ENCODE data around the gene EPHB1. TPM values are rescaled to one million over a fixed set of nuclear protein-coding genes. Genes with fewer than 3 reads are reported as not detected.

The EPHB1 gene
- total RNA-seq, 1 experiment from 2014 or later, result not detected

GRCh38 chr3:134824791-134825190 is 29.7 kb downstream of the EPHB1 start:
- no peak for DNase-seq (ENCODE audit: low read depth, low spot score)
- in situ Hi-C loops (cut with HindIII; ENCODE audit: low pct_unique_long_range_greater_than_20kb, low sequenced_read_pairs), result no loop called here

GRCh38 chr3:134827213-134827612 is 32.2 kb downstream of the EPHB1 start:
- no peak for DNase-seq (ENCODE audit: low read depth, low spot score)
- in situ Hi-C loops (cut with HindIII; ENCODE audit: low pct_unique_long_range_greater_than_20kb, low sequenced_read_pairs), result no loop called here

GRCh38 chr3:134829721-134830120 is 34.7 kb downstream of the EPHB1 start:
- in situ Hi-C loops (cut with HindIII; ENCODE audit: low pct_unique_long_range_greater_than_20kb, low sequenced_read_pairs), result no loop called here
- no peak for DNase-seq (ENCODE audit: low read depth, low spot score)

GRCh38 chr3:134832585-134832984 is 37.5 kb downstream of the EPHB1 start:
- in situ Hi-C loops (cut with HindIII; ENCODE audit: low pct_unique_long_range_greater_than_20kb, low sequenced_read_pairs), result no loop called here

GRCh38 chr3:134833453-134834163 is 38.5 kb downstream of the EPHB1 start:
- no peak for DNase-seq (ENCODE audit: low read depth, low spot score)
- in situ Hi-C loops (cut with HindIII; ENCODE audit: low pct_unique_long_range_greater_than_20kb, low sequenced_read_pairs), result no loop called here

More at GRCh38 chr3:134832585-134832984, 37.5 kb downstream of the EPHB1 start:
- no peak for DNase-seq (ENCODE audit: low read depth, low spot score)

- DNase-seq (ENCODE audit: low read depth, low spot score), result no peak
- in situ Hi-C loops (cut with HindIII; ENCODE audit: low pct_unique_long_range_greater_than_20kb, low sequenced_read_pairs), result no loop called here
Observed at GRCh38 chr3:134836921-134837320, 41.9 kb downstream of the EPHB1 start.

GRCh38 chr3:134838599-134838998 is 43.5 kb downstream of the EPHB1 start:
- peak; percentile 43 for DNase-seq (ENCODE audit: low read depth, low spot score)
- in situ Hi-C loops (cut with HindIII; ENCODE audit: low pct_unique_long_range_greater_than_20kb, low sequenced_read_pairs), result no loop called here

GRCh38 chr3:134839422-134839821 is 44.4 kb downstream of the EPHB1 start:
- no peak for DNase-seq (ENCODE audit: low read depth, low spot score)
- in situ Hi-C loops (cut with HindIII; ENCODE audit: low pct_unique_long_range_greater_than_20kb, low sequenced_read_pairs), result no loop called here

GRCh38 chr3:134839990-134840389 is 44.9 kb downstream of the EPHB1 start:
- in situ Hi-C loops (cut with HindIII; ENCODE audit: low pct_unique_long_range_greater_than_20kb, low sequenced_read_pairs), result no loop called here
- no peak for DNase-seq (ENCODE audit: low read depth, low spot score)

- DNase-seq (ENCODE audit: low read depth, low spot score), result no peak
- in situ Hi-C loops (cut with HindIII; ENCODE audit: low pct_unique_long_range_greater_than_20kb, low sequenced_read_pairs), result no loop called here
Observed at GRCh38 chr3:134840459-134840858, 45.4 kb downstream of the EPHB1 start.

GRCh38 chr3:134846084-134846483 is 51.0 kb downstream of the EPHB1 start:
- in situ Hi-C loops (cut with HindIII; ENCODE audit: low pct_unique_long_range_greater_than_20kb, low sequenced_read_pairs), result no loop called here
- no peak for DNase-seq (ENCODE audit: low read depth, low spot score)

- no peak for DNase-seq (ENCODE audit: low read depth, low spot score)
- in situ Hi-C loops (cut with HindIII; ENCODE audit: low pct_unique_long_range_greater_than_20kb, low sequenced_read_pairs), result no loop called here
Observed at GRCh38 chr3:134846911-134847317, 51.9 kb downstream of the EPHB1 start.

GRCh38 chr3:134847349-134847748 is 52.3 kb downstream of the EPHB1 start:
- in situ Hi-C loops (cut with HindIII; ENCODE audit: low pct_unique_long_range_greater_than_20kb, low sequenced_read_pairs), result no loop called here
- DNase-seq (ENCODE audit: low read depth, low spot score), result no peak

- DNase-seq (ENCODE audit: low read depth, low spot score), result no peak
- in situ Hi-C loops (cut with HindIII; ENCODE audit: low pct_unique_long_range_greater_than_20kb, low sequenced_read_pairs), result no loop called here
Observed at GRCh38 chr3:134849561-134849960, 54.5 kb downstream of the EPHB1 start.

- in situ Hi-C loops (cut with HindIII; ENCODE audit: low pct_unique_long_range_greater_than_20kb, low sequenced_read_pairs), result no loop called here
Observed at GRCh38 chr3:134850761-134851160, 55.7 kb downstream of the EPHB1 start.

GRCh38 chr3:134852132-134852531 is 57.1 kb downstream of the EPHB1 start:
- in situ Hi-C loops (cut with HindIII; ENCODE audit: low pct_unique_long_range_greater_than_20kb, low sequenced_read_pairs), result no loop called here
- DNase-seq (ENCODE audit: low read depth, low spot score), result no peak

More at GRCh38 chr3:134850761-134851160, 55.7 kb downstream of the EPHB1 start:
- DNase-seq (ENCODE audit: low read depth, low spot score), result no peak

- in situ Hi-C loops (cut with HindIII; ENCODE audit: low pct_unique_long_range_greater_than_20kb, low sequenced_read_pairs), result no loop called here
- no peak for DNase-seq (ENCODE audit: low read depth, low spot score)
Observed at GRCh38 chr3:134852893-134853351, 57.9 kb downstream of the EPHB1 start.

GRCh38 chr3:134854254-134854653 is 59.2 kb downstream of the EPHB1 start:
- in situ Hi-C loops (cut with HindIII; ENCODE audit: low pct_unique_long_range_greater_than_20kb, low sequenced_read_pairs), result no loop called here
- no peak for DNase-seq (ENCODE audit: low read depth, low spot score)

- in situ Hi-C loops (cut with HindIII; ENCODE audit: low pct_unique_long_range_greater_than_20kb, low sequenced_read_pairs), result no loop called here
- DNase-seq (ENCODE audit: low read depth, low spot score), result no peak
Observed at GRCh38 chr3:134857356-134857755, 62.3 kb downstream of the EPHB1 start.
